Immature natural killer cell (primary cell): ENCODE results near the gene CD177. TPM values are rescaled to one million over a fixed set of nuclear protein-coding genes. Genes with fewer than 3 reads are reported as not detected.

Experiments
- polyA plus RNA-seq, 3 donors: library from polyadenylated mRNA; unstranded; fragments of 300-500 nt; fragmentation: Illumina TruSeq; gene quantifications; one replicate each; pipeline ENCODE4 v1.2.3, GENCODE V29; 2021

The CD177 gene
- polyA plus RNA-seq, 3 donors from 2014 or later, result not detected

Other genes with a start within 250 kb of the CD177 start
- gene PSG5, start 167.2 kb upstream of the CD177 start, polyA plus RNA-seq, result not detected
- gene PSG4, start 148.0 kb upstream of the CD177 start, polyA plus RNA-seq, result not detected
- not detected for gene PSG9, start 84.2 kb upstream of the CD177 start, polyA plus RNA-seq
- gene TEX101, start 61.2 kb downstream of the CD177 start, polyA plus RNA-seq, result not detected
- 1 to 10 TPM; 1.3 to 2.4 (median 1.4) TPM for gene LYPD3, start 111.9 kb downstream of the CD177 start, polyA plus RNA-seq
- 1 to 10 TPM in 2 of 3 donors, under 1 TPM in 1; 0.51 to 3.2 (median 1.3) TPM for gene PHLDB3, start 151.1 kb downstream of the CD177 start, polyA plus RNA-seq
- 100 to 1,000 TPM in 1 of 3 donors, 10 to 100 TPM in 2; 70.5 to 156 (median 74.5) TPM for gene ETHE1, start 173.5 kb downstream of the CD177 start, polyA plus RNA-seq
- gene ZNF575, start 179.5 kb downstream of the CD177 start, polyA plus RNA-seq, result 1 to 10 TPM; 1.1 to 3.5 (median 1.7) TPM
- 10 to 100 TPM; 13.3 to 34.3 (median 15.2) TPM for gene XRCC1, start 221.8 kb downstream of the CD177 start, polyA plus RNA-seq
- gene PINLYP, start 222.1 kb downstream of the CD177 start, polyA plus RNA-seq, result 1 to 10 TPM in 1 of 3 donors, under 1 TPM in 1, not detected in 1; 0.61 to 3.9 TPM
- 1 to 10 TPM in 1 of 3 donors, under 1 TPM in 1, not detected in 1; 0.38 to 2.6 TPM for gene IRGQ, start 242.4 kb downstream of the CD177 start, polyA plus RNA-seq
- 10 to 100 TPM in 1 of 3 donors, 1 to 10 TPM in 2; 6.7 to 12.8 (median 7.1) TPM for gene ZNF576, start 242.9 kb downstream of the CD177 start, polyA plus RNA-seq